NCI-H146 treated with DMSO at 0.1 percent for 48 hours (cell line): ENCODE results near the gene ZNF710.
A peak's percentile ranks its signal among the peaks of the same experiment; 100 is the strongest.

ENCODE experiments used
- DNase-seq: peaks from one replicate; lab custom pipeline; 2025; ENCODE audit not compliant: unreplicated experiment; lab: John Stamatoyannopoulos, UW

The ZNF710 gene

DNA sequence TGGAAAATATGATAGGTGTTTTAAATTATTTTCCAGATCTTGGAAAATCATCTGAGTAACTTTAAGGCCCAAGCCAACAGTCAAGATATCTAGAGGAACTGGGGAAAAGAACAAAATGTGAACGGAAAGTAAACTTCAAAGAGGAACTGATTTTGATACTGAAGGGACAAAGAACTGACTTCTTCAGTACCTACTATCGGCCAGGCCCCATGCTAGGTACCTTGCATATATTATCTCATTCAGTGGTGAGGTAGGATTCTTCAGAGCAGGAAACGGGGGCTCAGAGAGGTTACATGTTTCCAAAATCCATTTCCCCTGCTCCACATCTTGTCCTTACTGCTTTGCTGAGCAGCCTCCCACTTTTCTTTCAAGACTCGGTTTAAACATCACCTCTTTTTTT lies 9.8 kb upstream of the ZNF710 start:
- DNase-seq = no peak

DNA sequence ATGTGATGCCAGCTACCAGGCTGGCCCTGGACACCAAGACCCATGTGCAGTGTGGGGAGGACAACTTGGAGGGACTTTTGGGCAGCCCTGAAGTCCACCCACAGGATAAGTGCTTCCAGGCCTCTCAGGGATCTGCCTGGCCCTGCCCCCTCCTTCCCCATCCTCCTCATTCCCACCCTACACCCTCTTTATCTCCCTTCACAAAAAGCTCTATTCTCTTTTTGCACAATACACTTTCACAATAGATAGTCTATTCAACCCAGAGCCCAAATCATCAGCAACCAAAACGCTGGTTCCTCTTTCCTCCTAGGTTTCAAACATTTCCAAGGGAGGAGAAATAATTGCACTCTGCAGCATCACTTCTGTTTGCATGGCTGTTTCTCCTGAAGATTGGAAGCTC lies 7.8 kb upstream of the ZNF710 start:
- no peak for DNase-seq

DNA sequence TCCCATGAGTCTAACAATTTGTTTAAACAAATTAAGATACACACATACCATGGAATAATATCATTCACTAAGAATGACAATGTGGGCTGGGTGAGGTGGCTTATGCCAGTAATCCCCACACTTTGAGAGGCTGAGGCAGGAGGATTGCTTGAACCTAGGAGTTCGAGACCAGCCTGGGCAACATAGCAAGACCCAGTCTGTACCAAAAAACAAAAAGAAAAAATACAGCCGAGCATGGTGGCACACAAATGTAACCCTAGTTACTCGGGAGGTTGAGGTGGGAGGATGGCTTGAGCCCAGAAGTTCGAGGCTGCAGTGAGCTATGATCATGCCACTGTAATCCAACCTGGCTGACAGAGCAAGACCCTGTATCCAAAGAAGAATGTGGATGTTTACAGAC lies 4.0 kb upstream of the ZNF710 start:
- no peak for DNase-seq

DNA sequence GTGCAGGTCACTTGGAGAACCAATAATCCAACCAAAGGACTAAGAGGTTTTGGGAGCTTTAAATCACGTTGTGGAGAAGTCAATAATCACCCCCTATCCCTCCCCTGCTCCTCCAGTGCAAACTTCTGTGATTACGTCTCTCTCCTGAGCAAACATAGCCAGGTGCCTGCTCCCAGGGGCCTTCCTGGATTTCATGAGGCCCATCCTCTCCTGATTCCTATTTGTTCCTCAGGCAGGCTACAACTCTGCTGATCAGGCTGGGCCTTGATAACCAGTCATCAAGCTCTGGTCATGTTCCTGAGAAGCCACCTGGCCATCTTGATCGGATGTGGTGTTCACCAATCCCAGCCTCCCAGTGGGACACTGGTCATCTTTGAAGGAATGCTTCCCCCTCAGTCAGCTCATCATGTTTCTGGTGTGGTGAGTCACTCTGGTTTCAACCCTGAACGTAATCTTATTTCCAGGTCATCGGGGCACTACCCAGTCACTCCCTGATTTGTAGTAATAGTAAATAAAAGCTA lies 2.9 kb upstream of the ZNF710 start:
- DNase-seq = peak; percentile 17

DNA sequence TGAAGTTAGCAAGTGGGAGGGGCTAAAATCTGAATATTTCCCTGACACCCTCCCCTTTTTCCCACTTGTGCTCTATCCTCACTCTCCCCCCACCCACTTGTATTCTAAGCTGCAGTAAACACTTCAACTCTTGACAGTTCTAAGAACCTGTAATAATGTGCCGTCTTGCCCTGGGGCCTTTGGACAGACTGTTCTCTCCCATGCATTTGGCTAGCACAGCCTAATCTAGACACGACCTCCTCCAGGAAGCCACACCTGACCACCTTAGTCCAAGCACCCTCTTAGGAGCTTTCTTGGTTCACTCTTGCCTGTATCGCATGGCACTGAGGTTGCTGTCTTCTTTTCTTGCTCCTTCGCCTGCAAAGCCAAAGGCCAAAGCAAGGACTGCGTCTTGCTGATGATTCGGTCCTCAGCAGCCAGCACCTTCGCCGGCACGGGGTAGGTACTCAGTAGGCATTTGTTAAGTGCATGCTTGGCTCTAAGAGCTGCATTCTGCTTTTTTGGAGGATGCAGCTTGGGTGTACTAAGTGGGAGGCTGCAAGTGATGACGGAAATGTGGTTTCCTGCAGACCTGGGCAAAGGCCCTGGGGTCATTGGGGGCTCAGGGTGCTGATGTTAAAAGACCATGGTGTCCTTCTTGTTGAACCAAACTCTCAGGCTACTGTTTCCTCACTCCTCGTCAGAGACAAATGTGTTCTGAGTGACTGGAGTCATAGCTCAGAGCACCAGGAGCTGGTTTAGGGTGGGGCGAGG lies 2.0 kb upstream of the ZNF710 start:
- no peak for DNase-seq

DNA sequence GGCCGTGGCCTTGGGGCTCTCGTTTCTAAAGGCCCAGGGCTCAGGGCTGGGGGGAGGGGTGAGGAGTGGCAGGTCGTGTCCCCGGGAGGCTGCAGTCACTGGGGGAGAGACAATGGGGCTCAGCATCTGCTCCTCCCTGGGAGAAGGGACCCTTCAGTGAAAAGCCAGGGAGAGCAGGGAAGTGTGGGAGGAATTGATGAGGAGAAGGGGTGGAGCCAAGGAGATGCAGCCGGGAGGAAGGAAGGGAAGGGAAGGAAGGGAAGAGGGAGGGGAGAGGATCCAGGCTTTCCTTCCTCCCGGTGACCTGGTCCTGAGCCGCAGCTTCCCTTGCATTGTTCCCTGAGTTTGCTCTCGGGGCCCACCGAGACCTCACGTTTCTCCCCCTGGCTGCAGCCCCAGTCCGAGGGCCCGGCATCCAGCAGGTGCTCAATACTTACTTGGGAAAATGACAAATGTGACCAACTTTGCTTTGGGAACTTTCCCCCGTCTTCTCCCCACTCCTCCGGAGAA lies 1.4 kb upstream of the ZNF710 start:
- no peak for DNase-seq

DNA sequence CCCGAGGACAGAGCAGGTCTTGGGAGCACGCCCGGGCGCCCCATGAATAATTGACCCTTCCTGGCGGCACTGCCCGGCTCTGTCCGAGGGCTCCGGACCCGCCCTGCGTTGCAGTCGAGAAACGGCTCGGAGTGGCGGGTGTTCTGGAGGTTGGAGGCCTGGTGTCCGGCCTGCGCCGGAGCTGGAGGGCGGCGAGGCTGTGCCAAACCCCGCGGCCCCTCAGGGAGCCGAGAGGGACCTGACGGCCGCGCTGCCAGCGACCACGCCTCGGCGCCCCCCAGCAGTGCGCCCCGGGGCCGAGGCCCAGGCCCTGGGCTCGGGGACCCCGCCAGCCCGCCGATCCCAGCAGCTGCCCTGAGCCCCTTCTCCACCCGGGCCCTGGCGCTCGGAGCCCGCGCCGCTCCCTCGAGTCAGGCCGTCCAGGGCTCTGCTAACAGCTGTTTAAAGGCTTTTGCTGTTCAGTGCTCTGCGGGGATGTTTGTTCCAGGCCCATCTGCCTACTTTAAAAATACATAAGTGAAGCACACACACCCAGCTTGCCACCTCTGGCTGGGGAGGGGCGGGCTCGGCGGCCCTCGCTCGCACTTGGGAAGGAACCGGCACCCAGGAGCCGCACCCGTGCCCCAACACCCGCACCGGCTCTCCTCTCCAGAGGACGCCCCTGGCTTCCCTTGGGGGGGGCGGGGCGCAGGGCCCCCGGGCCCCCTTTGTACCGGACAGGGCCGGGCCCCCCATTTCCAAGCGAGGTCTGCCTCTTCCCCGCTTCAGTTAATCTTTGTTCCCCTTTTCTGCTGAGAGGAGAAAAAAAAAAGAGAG lies 730 bp upstream of the ZNF710 start:
- no peak for DNase-seq

DNA sequence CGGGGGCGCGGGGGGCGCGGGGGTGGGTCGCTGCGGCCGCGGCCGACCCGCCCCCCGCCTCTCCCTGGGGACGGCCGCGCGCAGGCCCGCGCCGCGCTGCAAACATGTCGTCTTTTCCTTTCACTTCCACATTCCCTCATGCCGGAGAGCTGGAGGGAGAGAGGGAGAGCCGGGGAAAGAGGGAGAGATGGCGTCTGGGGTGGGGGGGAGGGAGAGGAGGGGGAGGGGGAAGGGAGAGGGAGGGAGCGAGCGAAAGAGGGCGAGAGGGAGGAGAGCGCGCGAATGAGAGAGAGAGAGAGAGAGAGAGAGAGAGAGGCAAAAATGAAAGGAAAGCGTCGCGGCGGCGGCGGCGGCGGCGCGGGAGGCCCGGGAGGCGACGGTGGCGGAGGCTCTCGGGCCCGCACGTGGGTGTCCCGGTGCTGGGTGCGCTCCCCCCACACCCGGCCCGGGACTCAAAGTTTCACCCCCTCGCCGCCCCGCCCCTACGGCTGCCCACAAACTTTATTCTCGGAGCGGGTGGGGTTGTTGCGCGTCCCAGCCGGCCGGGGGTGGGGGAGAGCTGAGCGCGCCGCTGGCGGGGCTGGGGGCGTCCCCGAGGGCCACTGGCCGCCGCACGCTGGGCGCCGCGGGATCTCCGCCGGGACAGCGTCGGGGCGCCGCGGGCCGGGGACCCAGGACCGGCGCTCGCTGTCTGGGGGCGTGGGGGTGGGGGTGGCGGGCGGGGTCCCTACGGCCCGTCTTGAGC lies 731 bp downstream of the ZNF710 start:
- no peak for DNase-seq

DNA sequence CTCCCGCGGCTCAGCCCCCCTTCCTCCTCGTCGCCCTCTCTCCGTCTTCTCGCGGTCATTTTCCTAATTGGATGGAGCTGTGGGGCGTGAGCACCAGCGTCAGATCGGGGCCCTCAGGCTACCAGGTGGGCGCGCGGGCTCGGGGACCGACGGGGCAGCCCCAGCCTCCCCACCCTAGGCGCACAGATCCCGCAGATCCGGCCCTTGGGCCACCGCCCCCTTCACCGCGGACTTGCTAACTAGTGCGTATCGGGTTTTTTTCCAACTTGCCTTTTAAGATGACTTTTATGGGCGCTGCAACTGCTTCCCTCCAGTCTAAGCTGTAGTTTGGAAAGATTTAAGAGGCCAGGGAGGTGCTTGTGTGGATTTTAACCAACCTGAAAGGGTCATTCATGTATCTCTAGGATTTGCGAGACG lies 1.3 kb downstream of the ZNF710 start:
- no peak for DNase-seq

DNA sequence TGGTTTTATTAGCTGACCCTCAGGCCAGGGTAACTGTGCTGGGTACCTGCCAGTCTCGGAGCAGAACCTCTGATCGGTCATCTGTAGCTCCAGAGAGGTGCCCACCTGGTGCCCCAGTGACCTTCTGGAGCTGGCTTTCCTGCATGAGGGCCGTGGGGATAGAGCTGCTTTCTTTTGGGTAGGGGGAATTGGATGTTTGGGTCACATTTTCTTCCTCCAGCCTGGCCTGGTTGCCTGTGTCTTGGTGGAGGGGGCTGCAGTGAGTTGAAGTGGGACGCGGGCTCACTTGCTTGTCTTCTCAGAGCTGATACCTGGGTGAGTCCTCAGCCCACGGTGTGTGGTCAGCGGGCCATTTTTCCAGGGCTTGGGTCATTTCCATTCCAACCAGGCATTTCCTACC lies 2.6 kb downstream of the ZNF710 start:
- DNase-seq = no peak

DNA sequence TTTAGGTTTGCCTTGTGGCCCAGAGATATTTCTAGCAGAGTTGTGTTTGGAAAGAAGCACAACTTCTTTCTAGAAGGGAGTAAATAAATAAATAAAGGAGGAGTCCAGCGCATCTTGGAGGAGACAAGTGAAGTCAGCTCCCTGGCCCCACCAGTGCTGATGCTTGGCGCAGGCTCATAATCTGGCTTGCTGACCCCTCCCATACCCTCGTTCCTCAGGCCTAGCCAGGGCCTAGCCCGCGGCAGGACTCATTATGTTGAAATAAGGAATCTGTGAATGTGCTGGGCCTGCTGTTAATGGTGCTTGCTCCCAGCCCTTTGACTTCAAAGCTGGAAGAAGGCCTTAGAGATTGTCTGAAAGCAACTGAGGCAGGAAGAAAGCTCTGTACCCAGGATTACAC lies 3.1 kb downstream of the ZNF710 start:
- no peak for DNase-seq

DNA sequence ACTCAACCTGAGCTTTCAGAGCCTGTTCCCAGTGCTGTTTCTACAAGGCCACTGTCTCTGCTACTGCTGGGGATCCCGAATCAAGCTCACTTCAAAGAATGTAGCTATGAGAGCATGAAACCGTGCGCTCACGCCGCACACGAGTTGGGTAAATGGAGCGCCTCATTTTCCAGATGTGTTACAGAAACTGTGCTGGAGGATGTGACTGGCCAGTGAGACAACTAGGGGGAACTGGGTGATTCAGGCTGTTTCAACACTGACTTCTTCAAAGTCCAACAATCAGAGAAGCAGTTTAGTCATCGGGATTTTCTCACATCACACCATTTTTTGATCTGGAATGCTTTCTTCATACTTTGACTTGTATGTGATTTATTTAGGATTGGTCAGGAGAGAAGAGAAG lies 3.5 kb downstream of the ZNF710 start:
- DNase-seq = no peak

DNA sequence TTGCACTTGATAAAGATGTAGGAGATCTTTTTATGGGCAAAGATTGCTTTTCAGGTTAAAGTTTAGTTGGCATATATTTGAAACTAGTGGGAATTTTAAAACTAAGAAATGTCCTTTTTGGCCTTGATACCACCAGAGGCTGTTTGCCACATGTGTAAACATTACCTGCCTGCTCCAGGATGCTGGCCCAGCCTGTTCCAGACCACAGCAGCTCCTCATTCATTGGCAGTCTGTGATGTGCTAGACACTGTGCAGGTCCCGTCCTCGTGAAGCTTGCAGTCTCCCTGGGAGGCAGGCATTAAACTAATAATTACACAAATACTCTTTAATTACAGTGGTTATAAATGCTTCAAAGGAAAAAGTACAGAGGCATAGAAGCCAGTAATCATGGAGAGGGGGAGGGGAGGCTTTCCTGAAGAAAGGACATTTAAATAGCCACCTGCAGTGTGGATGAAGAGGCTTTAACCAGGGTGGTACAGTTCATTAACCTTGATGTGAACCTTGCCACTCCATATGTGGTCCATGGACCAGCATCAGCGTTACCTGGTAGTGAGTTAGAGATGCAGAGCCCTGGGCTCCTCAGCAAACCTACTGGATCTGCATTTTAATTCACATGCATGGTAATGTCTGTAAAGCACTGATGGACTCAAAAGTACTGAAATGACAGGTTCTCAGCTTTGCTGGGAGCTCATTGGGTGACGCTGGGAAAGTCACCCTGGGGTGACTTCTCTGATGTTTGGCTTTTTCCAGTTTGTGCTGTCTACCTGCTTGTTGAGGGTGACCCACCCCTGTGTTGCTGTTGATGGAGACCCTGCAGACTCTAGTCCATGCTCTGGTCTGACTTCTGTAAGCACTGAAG lies 5.3 kb downstream of the ZNF710 start:
- DNase-seq = peak; percentile 19

DNA sequence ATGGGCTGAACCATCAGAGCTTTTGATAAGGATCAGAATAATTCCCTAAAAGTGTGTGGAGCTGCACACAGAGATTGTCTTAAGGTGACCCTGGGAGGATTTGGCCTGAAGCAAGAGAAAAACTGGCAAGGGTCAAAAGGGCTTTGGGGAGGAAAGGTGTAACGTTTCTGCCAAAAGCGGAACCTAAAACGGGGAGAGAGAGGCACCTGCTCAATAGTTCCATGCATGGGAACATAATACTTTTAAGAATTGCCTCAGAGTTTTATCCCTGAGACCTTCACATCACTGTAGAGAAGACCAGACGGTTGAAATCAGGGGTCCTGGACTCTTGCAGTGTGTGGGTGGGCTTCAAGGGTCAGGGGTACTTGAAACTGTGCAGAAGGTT lies 5.9 kb downstream of the ZNF710 start:
- no peak for DNase-seq

DNA sequence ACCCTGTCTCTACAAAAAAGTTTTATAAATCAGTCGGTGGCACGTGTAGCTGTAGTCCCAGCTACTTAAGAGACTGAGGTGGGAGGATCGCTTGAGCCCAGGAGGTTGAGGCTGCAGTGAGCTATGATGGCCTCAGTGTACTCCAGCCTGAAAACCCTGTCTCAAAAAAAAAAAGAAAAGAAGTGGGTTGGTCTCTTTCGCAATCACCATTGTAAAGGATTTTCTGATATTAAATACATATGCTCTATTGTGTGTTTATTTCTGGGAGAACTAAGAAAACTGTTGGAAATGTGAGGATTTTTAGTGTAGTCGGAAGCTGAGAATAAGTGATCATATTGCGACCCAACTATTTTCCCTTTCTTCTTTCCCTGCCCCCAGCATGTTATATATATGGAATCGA lies 7.5 kb downstream of the ZNF710 start:
- DNase-seq = no peak

DNA sequence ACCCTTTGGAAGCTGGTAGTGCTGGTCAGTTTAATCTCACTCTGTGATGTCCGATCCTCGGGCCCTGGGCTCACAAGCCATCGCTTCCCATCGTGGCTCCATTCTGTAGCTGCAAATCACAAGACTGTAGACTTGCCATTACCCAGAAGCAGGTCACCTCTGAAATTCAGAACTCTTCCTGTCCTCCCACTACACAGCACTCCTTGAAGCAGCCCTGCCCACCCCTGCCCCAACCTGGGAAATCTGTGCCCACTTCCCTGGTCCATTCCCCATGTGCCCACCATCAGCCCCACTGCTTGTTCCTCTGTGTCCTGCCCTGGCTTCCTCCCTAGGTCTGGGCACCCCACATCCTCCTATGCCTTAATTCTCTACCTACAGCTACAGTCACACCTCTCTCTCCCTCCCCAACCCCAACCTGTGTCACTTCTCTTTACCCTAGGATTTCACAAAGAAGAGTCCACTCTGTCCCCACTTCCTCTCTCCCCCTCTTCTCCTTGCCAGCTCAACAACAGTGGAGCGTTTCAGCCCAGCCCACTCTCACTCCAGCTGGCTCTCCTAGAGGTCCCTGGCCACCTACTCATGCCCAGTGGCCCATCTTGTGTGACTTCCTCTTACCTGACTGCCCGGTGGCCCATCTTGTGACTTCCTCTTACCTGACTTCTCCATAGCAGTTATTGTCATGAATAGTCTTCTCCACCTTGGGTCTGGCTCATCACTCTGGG lies 8.3 kb downstream of the ZNF710 start:
- no peak for DNase-seq

DNA sequence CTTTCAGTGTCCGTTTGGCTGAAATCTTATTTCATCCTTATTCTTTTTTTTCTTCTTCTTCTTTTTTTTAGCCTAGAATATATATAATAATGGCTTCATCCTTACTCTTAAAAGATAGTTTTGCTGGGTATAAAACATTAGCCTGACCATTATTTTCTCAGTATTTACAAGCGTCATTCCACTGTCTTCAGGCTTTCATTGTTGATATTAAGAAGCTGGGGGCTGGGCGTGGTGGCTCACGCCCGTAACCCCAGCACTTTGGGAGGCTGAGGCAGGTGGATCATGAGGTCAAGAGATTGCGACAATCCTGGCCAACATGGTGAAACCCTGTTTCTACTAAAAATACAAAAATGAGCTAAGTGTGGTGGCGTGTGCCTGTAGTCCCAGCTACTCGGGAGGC lies 10.6 kb downstream of the ZNF710 start:
- DNase-seq = no peak

DNA sequence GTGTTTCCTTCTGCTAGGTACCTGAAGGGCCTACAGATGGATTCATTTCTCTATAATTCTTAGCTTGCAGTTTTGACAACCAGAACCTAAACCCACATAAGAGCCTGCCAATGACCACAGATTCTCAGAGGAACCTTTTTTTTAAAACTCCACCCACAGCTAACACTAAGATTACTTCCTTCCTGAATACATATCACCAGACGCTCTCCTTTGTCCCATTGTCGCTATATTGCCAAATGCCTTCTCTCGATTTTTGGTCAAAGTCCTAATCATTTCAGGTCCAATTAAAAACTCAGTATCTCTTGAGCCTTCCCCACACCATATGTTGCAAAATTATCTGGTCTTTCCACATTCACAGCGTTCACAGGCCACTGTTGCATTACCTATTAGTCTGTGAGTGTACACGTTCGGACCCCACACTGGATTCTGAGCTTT lies 12.4 kb downstream of the ZNF710 start:
- no peak for DNase-seq

DNA sequence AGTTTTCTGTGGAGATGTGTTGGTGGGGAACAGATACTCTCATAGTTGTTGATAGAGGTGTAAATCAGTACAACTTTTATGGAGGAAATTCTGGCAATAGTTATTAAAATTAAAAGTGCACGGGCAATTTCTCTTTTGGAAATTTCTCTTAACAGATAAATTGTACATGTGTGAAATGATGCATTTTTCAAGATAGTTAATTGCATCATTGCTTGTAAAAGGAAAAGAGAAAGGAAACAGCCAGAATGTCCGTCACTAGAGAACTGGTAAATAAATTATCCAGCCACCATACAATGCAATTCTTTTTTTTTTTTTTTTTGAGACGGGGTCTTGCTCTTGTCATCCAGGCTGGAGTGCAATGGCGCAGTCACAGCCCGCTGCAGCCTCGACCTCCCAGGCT lies 14.2 kb downstream of the ZNF710 start:
- no peak for DNase-seq

DNA sequence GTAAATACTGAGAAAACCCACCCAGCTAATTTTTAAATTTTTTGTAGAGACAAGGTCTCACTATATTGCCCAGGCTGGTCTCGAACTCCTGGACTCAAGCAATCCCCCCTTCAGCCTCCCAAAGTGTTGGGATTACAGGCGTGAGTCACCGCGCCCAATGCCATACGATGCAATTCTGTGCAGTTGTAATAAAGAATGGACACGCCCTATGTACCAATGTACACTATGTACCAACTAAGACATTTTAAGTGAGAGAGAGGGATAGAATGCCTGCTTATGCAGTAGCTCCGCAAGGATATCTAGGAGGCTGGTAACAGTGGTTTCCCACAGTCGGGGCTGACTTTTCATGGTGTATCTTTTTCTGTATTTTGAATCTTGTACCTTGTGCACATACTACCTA lies 14.6 kb downstream of the ZNF710 start:
- no peak for DNase-seq
